OCI-LY1 (cell line): ENCODE measurements around the gene ANKRD6.

ENCODE experiments used
- EZH2 ChIP-seq: fragments of 200-600 bp; sonication (generic), shearing (Covaris generic); IDR thresholded peaks from 2 replicates; pipeline ENCODE4 v1.8.0; 2017; ENCODE audit warnings: borderline replicate concordance, mixed run types, mild to moderate bottlenecking, antibody characterized with exemption, low read length, moderate library complexity, mixed read lengths
- TF ChIP-seq, protein P1 (sequence below): fragments of 200-600 bp; sonication (generic), shearing (Covaris generic); IDR thresholded peaks from 2 replicates; pipeline ENCODE4 v1.5.1; 2017; ENCODE audit warnings: mild to moderate bottlenecking, antibody characterized with exemption, low read length, moderate library complexity, mixed read lengths

DNA sequence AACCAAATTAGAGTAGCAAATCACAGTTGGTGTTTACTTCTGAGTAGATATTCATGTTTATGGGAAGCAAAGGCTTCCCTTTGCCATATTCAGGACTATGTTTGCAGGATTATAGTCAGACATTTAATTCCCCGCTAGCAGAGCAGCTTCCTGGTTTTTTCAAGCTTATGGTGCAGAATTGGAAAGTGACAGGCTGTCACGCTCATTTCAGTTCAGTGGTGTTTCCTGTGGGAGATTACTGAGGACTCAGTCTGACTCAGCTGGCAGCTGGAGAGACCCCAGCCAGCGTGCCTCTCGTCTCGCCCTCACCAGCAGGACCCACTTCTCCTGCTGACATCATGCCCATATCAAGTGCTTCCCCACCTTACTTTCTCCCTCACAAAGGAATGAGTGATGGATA is 120.5 kb downstream of the ANKRD6 start:
- TF ChIP-seq, protein P1, sequence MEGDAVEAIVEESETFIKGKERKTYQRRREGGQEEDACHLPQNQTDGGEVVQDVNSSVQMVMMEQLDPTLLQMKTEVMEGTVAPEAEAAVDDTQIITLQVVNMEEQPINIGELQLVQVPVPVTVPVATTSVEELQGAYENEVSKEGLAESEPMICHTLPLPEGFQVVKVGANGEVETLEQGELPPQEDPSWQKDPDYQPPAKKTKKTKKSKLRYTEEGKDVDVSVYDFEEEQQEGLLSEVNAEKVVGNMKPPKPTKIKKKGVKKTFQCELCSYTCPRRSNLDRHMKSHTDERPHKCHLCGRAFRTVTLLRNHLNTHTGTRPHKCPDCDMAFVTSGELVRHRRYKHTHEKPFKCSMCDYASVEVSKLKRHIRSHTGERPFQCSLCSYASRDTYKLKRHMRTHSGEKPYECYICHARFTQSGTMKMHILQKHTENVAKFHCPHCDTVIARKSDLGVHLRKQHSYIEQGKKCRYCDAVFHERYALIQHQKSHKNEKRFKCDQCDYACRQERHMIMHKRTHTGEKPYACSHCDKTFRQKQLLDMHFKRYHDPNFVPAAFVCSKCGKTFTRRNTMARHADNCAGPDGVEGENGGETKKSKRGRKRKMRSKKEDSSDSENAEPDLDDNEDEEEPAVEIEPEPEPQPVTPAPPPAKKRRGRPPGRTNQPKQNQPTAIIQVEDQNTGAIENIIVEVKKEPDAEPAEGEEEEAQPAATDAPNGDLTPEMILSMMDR = no peak
- no peak for TF ChIP-seq EZH2
